ENCODE measurements around the gene OTOP3. TPM values are rescaled to one million over a fixed set of nuclear protein-coding genes. Genes with fewer than 3 reads are reported as not detected.

OTOP3 gene
- total RNA-seq, 1 donor from 2014 or later, result not detected

DNA sequence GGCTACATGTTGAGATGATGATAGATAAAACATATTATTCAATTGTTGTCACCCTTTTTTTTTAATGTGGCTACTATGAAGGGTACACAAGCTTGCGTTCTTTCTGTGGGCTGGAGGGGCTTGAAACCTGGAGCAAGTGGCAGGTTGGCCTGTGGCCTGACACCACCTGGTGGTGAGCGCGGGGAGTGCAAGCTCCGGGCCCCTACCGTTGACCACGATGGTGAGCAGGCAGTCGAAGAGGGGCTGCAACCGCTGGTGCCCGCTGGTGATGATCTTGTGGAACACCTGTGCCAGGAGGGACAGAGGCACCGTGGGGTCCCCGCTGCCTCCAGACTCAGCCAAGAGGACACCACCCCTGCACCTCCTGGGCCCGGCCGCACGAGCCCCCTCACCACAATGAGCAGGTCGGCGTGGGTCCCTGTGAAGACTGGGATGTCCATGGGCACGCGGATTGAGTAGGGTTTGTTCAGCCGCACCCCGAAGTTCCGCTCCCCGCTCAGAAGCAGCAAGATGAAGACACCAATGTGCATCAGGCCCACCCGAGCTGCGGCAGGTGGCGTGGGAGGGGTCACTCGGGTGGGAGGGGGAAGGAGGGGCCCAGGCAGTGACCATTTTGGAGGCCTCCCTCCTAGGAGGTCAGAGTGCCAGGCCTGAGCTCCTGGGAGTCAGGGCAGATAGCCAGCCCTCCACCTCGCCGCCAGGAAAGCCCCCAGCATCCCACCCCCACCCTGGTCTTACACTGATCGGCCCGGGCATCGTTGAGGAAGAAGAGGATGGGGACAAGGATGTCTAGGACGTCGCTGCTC is 22.4 kb downstream of the OTOP3 start:
- DNase-seq (ENCODE audit: low read depth, low spot score), result peak; percentile 98
- no peaks in the 10 kb centered on the region for H3K36me3 Mint-ChIP-seq (ENCODE audit: low read depth)
- H3K9me3 Mint-ChIP-seq, result no peaks in the 10 kb centered on the region
- TF ChIP-seq, protein P1, sequence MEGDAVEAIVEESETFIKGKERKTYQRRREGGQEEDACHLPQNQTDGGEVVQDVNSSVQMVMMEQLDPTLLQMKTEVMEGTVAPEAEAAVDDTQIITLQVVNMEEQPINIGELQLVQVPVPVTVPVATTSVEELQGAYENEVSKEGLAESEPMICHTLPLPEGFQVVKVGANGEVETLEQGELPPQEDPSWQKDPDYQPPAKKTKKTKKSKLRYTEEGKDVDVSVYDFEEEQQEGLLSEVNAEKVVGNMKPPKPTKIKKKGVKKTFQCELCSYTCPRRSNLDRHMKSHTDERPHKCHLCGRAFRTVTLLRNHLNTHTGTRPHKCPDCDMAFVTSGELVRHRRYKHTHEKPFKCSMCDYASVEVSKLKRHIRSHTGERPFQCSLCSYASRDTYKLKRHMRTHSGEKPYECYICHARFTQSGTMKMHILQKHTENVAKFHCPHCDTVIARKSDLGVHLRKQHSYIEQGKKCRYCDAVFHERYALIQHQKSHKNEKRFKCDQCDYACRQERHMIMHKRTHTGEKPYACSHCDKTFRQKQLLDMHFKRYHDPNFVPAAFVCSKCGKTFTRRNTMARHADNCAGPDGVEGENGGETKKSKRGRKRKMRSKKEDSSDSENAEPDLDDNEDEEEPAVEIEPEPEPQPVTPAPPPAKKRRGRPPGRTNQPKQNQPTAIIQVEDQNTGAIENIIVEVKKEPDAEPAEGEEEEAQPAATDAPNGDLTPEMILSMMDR (conservative IDR thresholded peaks at IDR 0.05), result peak; percentile 89
- H3K27me3 Mint-ChIP-seq (ENCODE audit: low read depth), result peaks cover 18% of the 10 kb centered on the region
- H3K4me1 Mint-ChIP-seq, result peaks cover 3% of the 10 kb centered on the region
- H3K4me3 Mint-ChIP-seq, result no peak overlapping the region
- H3K27ac Mint-ChIP-seq (ENCODE audit: unreplicated experiment), result no peak overlapping the region

DNA sequence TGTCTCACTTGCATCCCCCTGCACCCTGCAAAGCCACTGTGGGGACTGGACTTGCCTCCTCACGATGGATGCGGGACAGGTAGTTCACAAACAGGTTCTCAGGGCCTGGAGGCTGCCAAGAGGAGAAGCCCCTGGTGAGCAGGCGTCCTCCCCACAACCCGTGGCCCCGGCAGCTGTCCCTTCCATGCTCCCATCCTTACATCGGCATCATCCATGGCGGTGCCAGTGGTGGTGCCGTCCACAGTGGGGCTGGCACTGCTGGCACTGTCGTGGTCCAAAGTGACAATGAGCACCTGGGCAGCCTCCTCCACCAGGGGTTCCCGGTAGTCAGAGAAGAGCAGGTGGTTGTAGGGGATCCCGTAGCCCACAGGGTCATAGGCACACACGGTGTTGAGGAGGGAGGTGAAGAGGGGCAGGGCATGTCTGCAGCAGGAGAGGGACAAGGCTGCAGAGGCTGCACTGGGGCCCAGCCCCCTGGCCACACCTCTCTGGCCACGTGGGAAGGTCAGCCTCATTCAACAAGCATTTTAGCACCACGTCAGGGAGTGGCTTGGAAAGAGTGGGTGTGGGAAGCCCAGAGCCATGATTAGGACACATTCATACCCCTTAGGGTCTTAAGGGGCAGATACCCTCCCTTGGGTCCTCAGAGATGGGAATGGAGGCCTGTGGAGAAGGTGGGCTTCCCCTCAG is 24.3 kb downstream of the OTOP3 start:
- TF ChIP-seq, protein P1 (conservative IDR thresholded peaks at IDR 0.05), result no peak
- H3K27ac Mint-ChIP-seq (ENCODE audit: unreplicated experiment), result no peak overlapping the region
- DNase-seq (ENCODE audit: low read depth, low spot score), result no peak
- H3K36me3 Mint-ChIP-seq (ENCODE audit: low read depth), result no peaks in the 10 kb centered on the region
- H3K4me1 Mint-ChIP-seq, result peaks cover 3% of the 10 kb centered on the region
- H3K9me3 Mint-ChIP-seq, result no peaks in the 10 kb centered on the region
- H3K27me3 Mint-ChIP-seq (ENCODE audit: low read depth), result peaks cover 18% of the 10 kb centered on the region
- no peak overlapping the region for H3K4me3 Mint-ChIP-seq

DNA sequence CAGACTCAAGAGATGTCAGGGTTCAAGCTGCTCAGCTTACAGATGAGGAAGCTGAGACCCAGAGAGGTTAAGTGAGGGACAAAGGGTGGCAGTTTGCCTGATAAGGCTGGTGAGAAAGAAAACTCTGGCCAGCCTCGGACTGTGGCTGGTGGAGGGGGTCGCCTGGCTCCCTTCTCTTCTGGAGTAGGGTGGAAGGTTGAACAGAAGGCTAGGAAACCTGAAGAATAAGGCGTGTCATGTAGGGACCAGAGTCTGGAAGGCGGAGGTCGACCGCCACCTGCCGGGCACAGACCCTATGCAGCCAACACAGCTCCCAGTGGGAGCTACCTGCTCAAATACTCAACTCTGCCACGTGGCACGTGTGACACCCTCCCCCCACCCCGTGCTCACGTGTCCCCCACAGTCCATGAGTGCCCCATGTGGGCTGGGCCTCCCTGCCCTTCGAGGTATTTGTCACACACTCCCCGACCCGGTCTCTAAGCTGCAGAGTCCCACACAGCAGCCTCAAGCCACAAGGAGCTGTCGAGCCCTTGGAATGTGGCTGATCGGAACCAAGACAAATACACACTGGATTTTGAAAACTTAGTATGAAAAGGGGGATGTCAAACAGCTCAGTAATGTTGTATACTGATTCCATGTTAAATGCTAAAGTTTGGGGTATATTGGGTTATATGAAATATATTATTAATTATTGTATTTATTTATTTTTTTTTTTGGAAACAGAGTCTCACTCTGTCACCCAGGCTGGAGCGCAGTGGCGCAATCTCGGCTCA is 25.1 kb downstream of the OTOP3 start:
- DNase-seq (ENCODE audit: low read depth, low spot score), result peak; percentile 53
- Mint-ChIP-seq H3K36me3 (ENCODE audit: low read depth) (no peaks in the 10 kb centered on the region), H3K4me1 (peaks cover 3% of the 10 kb centered on the region), H3K4me3 (no peak overlapping the region), H3K9me3 (no peaks in the 10 kb centered on the region), H3K27ac (ENCODE audit: unreplicated experiment) (no peak overlapping the region), H3K27me3 (ENCODE audit: low read depth) (peaks cover 18% of the 10 kb centered on the region)
- TF ChIP-seq, protein P1 (conservative IDR thresholded peaks at IDR 0.05), result peak; percentile 61

DNA sequence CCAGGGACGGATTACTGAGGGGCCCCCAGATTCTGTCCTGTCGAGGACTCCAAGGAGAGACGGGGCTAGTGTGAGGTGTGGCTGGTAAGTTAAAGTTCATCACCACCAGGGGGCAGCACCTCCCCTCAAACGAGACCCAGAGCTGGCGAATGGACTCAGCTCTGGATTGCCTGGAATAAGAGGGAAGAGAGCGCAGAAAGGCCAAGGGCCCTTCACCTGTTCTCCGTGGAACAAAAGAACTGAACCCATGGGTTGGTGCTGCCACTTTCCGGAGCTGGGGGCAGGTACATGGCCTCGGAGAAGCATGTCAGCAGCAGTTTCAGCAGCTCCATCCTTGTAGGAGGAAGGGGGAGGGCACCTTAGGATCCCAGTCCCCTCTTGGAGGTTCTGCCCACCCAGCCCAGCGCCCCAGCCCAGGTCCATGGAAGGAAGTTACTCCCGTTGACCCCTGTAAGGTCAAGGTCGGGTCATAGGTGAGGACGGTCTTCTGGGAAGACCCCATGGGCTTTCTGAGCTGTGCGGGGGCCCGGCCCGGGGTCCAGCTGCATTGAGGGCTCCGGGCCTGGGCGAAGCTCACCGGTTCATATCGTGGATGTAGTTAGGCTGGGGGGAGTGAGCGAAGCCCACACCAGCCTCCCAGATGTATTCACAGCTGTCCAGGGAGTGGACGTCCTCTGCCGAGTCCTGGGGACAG is 26.1 kb downstream of the OTOP3 start:
- peak; percentile 95 for DNase-seq (ENCODE audit: low read depth, low spot score)
- H3K9me3 Mint-ChIP-seq, result no peaks in the 10 kb centered on the region
- no peaks in the 10 kb centered on the region for H3K36me3 Mint-ChIP-seq (ENCODE audit: low read depth)
- no peak overlapping the region for H3K27ac Mint-ChIP-seq (ENCODE audit: unreplicated experiment)
- no peak overlapping the region for H3K4me3 Mint-ChIP-seq
- peaks cover 15% of the 10 kb centered on the region for H3K27me3 Mint-ChIP-seq (ENCODE audit: low read depth)
- peaks cover 3% of the 10 kb centered on the region for H3K4me1 Mint-ChIP-seq
- TF ChIP-seq, protein P1 (conservative IDR thresholded peaks at IDR 0.05), result peak; percentile 87
